Heart left ventricle (tissue), 13 donors: ENCODE measurements around the gene TTC16.

Source experiments
- POLR2A ChIP-seq, 2 donors: fragments of 450-650 bp; IDR thresholded peaks; one replicate each; pipeline ENCODE4 v1.6.1; 2017; ENCODE audit warnings: antibody characterized with exemption in 2 of 2, mild to moderate bottlenecking in 2 of 2, moderate library complexity in 2 of 2
- TF ChIP-seq, protein P1 (sequence below), 12 donors: fragments of 200-600 bp; sonication (generic) in 4 of 12; IDR thresholded peaks; one replicate each; pipeline versions ENCODE4 v1.5.0 to v1.8.0; 2018 to 2022; ENCODE audit warnings: antibody characterized with exemption in 12 of 12, mild to moderate bottlenecking in 5 of 12
- donor health status: ischemic (EF 13 %, LVEDD 7.1; RV severe dilation, severe dysfunction).
- donor health status: DM: no; HTN: yes; CAD: no.
- donor health status: DM: no; HTN: no; CAD: no.
- donor health status: ischemic (EF 25% LVEDD 6.9; RV normal size, moderate dysfunction).
- donor health status: ischemic (EF 25% LVEDD 5.7; RV mildly dilated, moderate dysfunction).
- donor health status: ischemic (EF 35%, LVEDD 5.7; RV mildly dilated, moderate dysfunction).
- donor health status: nonischemic (EF 11% LVEDD 7.7; RV severe dilation, severe dysfunction).
- donor health status: DM: yes; HTN: yes; CAD: no.
- donor health status: PGD.
- donor health status: ischemic (EF 29% LVEDD 5.4; RV normal size, mild dysfunction).
- donor health status: nonischemic (EF 23%, LVEDD 6.1; RV moderate dilation, normal function).

- TF ChIP-seq, protein P1, sequence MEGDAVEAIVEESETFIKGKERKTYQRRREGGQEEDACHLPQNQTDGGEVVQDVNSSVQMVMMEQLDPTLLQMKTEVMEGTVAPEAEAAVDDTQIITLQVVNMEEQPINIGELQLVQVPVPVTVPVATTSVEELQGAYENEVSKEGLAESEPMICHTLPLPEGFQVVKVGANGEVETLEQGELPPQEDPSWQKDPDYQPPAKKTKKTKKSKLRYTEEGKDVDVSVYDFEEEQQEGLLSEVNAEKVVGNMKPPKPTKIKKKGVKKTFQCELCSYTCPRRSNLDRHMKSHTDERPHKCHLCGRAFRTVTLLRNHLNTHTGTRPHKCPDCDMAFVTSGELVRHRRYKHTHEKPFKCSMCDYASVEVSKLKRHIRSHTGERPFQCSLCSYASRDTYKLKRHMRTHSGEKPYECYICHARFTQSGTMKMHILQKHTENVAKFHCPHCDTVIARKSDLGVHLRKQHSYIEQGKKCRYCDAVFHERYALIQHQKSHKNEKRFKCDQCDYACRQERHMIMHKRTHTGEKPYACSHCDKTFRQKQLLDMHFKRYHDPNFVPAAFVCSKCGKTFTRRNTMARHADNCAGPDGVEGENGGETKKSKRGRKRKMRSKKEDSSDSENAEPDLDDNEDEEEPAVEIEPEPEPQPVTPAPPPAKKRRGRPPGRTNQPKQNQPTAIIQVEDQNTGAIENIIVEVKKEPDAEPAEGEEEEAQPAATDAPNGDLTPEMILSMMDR (IDR thresholded peaks at IDR 0.05) = no peak
- no peak for TF ChIP-seq POLR2A (IDR thresholded peaks at IDR 0.05)
Measured at GRCh38 chr9:127708952-127709587, 6.8 kb upstream of the TTC16 start.
